GM21526 (cell line): ENCODE measurements around the gene RPL15.

Source experiments
- ATAC-seq: cut with Tn5 transposase; IDR thresholded peaks from one replicate; pipeline ENCODE4 v1.9.1; 2021; ENCODE audit warnings: moderate library complexity; ENCODE audit not compliant: unreplicated experiment, low FRiP score

RPL15 gene

DNA sequence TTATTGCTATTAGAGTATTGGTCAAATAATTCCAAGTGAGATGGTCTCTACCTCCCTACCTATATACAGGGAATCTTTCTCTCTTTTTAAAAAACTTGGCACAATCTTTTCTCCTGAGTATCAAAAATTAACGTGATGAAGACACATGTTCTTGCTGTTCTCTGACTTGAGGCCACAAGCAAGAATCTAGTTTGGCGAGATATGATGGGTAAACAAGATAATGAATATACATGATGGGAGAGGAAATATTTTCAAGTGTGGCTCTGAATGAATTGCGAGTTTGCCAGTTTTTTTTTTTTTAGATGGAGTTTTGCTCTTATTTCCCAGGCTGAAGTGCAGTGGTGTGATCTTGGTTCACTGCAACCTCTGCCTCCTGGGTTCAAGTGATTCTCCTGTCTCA is 39.8 kb downstream of the RPL15 start:
- ATAC-seq: no peak

GRCh38 chr3:23959135-23959900 is 42.4 kb downstream of the RPL15 start:
- no peak for ATAC-seq

GRCh38 chr3:23960649-23961048 is 43.7 kb downstream of the RPL15 start:
- no peak for ATAC-seq

DNA sequence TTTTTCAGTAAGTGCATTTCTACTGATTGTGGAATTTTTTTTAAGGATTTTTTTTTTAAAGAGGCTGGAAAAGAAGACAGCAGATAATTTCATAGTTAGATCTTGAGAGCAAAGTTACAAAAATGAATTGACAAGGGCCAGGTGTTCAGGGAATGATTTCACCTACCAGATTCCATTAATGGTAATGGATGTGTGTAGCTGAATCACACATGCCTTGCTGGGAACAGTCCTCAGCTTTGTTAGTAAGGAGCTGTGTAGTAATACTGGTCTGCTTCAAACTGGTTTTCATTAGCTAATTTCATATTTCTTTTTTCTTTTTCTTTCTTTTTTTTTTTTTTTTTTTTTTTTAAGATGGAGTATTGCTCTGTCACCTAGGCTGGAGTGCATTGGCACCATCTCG is 44.1 kb downstream of the RPL15 start:
- ATAC-seq: no peak

GRCh38 chr3:23961913-23962312 is 45.0 kb downstream of the RPL15 start:
- ATAC-seq: no peak

DNA sequence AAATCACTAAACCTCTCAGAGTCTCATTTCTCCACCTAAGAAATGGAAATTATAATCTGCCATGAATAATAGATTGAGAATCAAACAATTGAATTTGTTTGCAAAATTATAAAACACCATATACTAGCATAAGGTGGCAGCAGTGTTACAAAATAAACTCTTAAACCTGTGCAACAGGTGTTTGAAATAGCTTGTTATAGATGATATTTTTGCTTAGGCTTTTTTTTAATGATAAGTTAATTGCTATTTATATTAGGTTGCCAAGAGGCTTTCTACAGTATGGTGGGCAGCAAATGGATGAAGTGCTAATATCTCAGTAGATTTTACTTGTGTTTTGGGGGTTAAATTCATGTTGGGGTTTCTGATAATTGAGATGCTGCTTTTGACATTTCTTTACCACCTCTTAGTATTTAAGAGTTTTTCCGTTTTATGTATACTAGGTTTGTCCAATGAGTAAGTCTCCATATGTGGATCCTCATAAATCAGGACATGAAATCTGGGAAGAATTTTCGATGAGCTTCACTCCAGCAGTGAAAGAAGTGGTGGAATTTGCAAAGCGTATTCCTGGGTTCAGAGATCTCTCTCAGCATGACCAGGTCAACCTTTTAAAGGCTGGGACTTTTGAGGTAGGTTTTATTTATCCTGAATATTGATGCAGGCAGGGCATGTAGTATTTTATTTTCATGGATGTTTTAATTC is 47.8 kb downstream of the RPL15 start:
- ATAC-seq: no peak

- no peak for ATAC-seq
These were observed 49.4 kb downstream of the RPL15 start for GRCh38 chr3:23966328-23966727.

GRCh38 chr3:23968463-23969184 is 51.7 kb downstream of the RPL15 start:
- no peak for ATAC-seq

DNA sequence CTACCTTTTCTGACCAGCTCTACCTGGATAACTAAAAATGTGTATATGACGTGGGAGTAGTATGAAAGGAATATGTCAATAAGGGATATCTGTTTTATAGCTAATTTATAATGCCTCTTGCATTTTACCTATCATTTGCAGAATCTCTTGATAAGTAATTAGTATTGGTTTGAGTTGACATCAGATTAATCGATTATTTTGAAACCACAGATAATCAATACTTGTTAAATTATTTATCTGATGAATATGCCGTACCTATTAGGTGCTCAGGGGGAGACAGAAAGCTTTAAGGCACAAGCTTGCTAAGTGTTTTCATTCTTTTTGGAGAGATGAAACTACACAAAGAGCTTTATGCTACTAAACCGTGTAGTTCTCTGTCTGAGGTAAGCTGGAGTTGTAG is 52.5 kb downstream of the RPL15 start:
- no peak for ATAC-seq
